Smooth muscle cell (in vitro differentiated cells): Measurements from ENCODE around the gene TNFRSF1B. TPM values are rescaled to one million over a fixed set of nuclear protein-coding genes. Genes with fewer than 3 reads are reported as not detected.

Experiments used
- microRNA-seq: library from miRNA; unstranded; fragments of <30 nt; microRNA quantifications from one replicate; pipeline ENCODE4, GENCODE V29; 2016; ENCODE audit warnings: borderline number of aligned reads
- polyA plus RNA-seq: library from polyadenylated mRNA; unstranded; fragments of >200 nt; fragmentation: Nextera tagmentation; extraction: Ambion mirVana; gene quantifications from 2 replicates; pipeline ENCODE4 v1.2.1, GENCODE V29; 2016
- small RNA-seq: library from RNA; depleted of rRNA; stranded (forward); fragments of <200 nt; gene quantifications from one replicate; pipeline ENCODE3, GENCODE V24; 2014
- total RNA-seq: library from RNA; depleted of rRNA; stranded (reverse); fragments of >200 nt; gene quantifications from 2 replicates; pipeline ENCODE4 v1.2.3, GENCODE V29; 2014

The TNFRSF1B gene
- total and polyA plus RNA-seq, 2 experiments from 2014 or later, result 9.0 to 20.3 TPM

Small RNA genes within 50 kb of the gene (microRNA-seq; reads per million reads assigned to microRNA genes)
- gene MIR4632, result not detected
- gene MIR7846, result not detected

Small RNA genes within 50 kb of the gene (small RNA-seq; reads per million reads assigned to genes)
- gene MIR4632 (not detected), gene RF00156 (not detected)

Other genes with a start within 250 kb of the TNFRSF1B start
- gene KIAA2013, start 240.6 kb upstream of the TNFRSF1B start, total RNA-seq, result 41.0 and 41.3 TPM in 2 replicates
- gene KIAA2013, start 240.6 kb upstream of the TNFRSF1B start, polyA plus RNA-seq, result 70.9 and 71.6 TPM in 2 replicates
- gene PLOD1, start 232.3 kb upstream of the TNFRSF1B start, total RNA-seq, result 292 and 362 TPM in 2 replicates
- 425 and 559 TPM in 2 replicates for gene PLOD1, start 232.3 kb upstream of the TNFRSF1B start, polyA plus RNA-seq
- 30.0 and 34.2 TPM in 2 replicates for gene MFN2, start 186.5 kb upstream of the TNFRSF1B start, total RNA-seq
- 39.7 and 42.8 TPM in 2 replicates for gene MFN2, start 186.5 kb upstream of the TNFRSF1B start, polyA plus RNA-seq
- gene MIIP, start 147.5 kb upstream of the TNFRSF1B start, total RNA-seq, result 18.9 and 24.0 TPM in 2 replicates
- 63.3 and 66.5 TPM in 2 replicates for gene MIIP, start 147.5 kb upstream of the TNFRSF1B start, polyA plus RNA-seq
- gene TNFRSF8, start 103.7 kb upstream of the TNFRSF1B start, total RNA-seq, result 0.22 and 0.54 TPM in 2 replicates
- gene TNFRSF8, start 103.7 kb upstream of the TNFRSF1B start, polyA plus RNA-seq, result 1.3 TPM in 1 of 2 replicates, not detected in the other
- 20.0 and 23.2 TPM in 2 replicates for gene VPS13D, start 63.0 kb downstream of the TNFRSF1B start, total RNA-seq
- gene VPS13D, start 63.0 kb downstream of the TNFRSF1B start, polyA plus RNA-seq, result 3.5 and 7.5 TPM in 2 replicates